Uterus (tissue), 2 donors: Measurements from ENCODE around the gene FAM53B.

ENCODE experiments used
- POLR2A ChIP-seq, 2 donors: fragments of 450-650 bp; IDR thresholded peaks; one replicate each; pipeline ENCODE4 v1.6.1; 2016; ENCODE audit warnings: antibody characterized with exemption in 2 of 2, mild to moderate bottlenecking in 1 of 2, moderate library complexity in 1 of 2
- TF ChIP-seq, protein P1 (sequence below), 4 experiments: fragments of 200-600 bp in 2 of 4; fragments of 450-650 bp in 2 of 4; sonication (generic) in 2 of 4; IDR thresholded peaks; one replicate each; pipeline ENCODE4 v1.5.1; 2016 to 2019; ENCODE audit warnings: antibody characterized with exemption in 4 of 4, mild to moderate bottlenecking in 2 of 4, moderate library complexity in 1 of 4

- no peak for TF ChIP-seq POLR2A (IDR thresholded peaks at IDR 0.05)
- TF ChIP-seq, protein P1, sequence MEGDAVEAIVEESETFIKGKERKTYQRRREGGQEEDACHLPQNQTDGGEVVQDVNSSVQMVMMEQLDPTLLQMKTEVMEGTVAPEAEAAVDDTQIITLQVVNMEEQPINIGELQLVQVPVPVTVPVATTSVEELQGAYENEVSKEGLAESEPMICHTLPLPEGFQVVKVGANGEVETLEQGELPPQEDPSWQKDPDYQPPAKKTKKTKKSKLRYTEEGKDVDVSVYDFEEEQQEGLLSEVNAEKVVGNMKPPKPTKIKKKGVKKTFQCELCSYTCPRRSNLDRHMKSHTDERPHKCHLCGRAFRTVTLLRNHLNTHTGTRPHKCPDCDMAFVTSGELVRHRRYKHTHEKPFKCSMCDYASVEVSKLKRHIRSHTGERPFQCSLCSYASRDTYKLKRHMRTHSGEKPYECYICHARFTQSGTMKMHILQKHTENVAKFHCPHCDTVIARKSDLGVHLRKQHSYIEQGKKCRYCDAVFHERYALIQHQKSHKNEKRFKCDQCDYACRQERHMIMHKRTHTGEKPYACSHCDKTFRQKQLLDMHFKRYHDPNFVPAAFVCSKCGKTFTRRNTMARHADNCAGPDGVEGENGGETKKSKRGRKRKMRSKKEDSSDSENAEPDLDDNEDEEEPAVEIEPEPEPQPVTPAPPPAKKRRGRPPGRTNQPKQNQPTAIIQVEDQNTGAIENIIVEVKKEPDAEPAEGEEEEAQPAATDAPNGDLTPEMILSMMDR (IDR thresholded peaks at IDR 0.05), result no peak
These were observed 139.2 kb downstream of the FAM53B start for GRCh38 chr10:124605001-124605370.
